Suprapubic skin (tissue), 4 donors: ENCODE results near the gene SRP9. TPM values are rescaled to one million over a fixed set of nuclear protein-coding genes. Genes with fewer than 3 reads are reported as not detected.
A peak's percentile ranks its signal among the peaks of the same experiment; 100 is the strongest.
"Not testable (repeated sequence)": the region's sequence is repeated elsewhere in the genome, so short reads cannot be mapped to it uniquely, and the experiment has no call there.

Experiments
- DNase-seq, 2 donors: peaks; one replicate each; pipeline ENCODE4 v3.0.0-alpha.2; 2019; ENCODE audit warnings: low spot score in 2 of 2
- H3K27ac ChIP-seq: fragments of 200-600 bp; sonication (generic); one replicate; pipeline ENCODE4 v1.5.1; 2019
- H3K27me3 ChIP-seq: fragments of 200-600 bp; sonication (generic); one replicate; pipeline ENCODE4 v1.5.1; 2019
- H3K36me3 ChIP-seq: fragments of 200-600 bp; sonication (generic); one replicate; pipeline ENCODE4 v1.5.1; 2019
- H3K4me1 ChIP-seq: fragments of 200-600 bp; sonication (generic); one replicate; pipeline ENCODE4 v1.5.1; 2019
- H3K4me3 ChIP-seq: fragments of 200-600 bp; sonication (generic); one replicate; pipeline ENCODE4 v1.5.1; 2019; ENCODE audit warnings: mild to moderate bottlenecking
- H3K9me3 ChIP-seq: fragments of 200-600 bp; sonication (generic); one replicate; pipeline ENCODE4 v1.5.1; 2019
- CTCF ChIP-seq, 2 donors: fragments of 200-600 bp in 1 of 2; fragments of 450-650 bp in 1 of 2; sonication (generic) in 1 of 2; IDR thresholded peaks; one replicate each; pipeline ENCODE4 v1.5.1; 2016 to 2019; ENCODE audit warnings: antibody characterized with exemption in 2 of 2, mild to moderate bottlenecking in 1 of 2, moderate library complexity in 1 of 2
- EP300 ChIP-seq: sonication (generic); formaldehyde crosslinking; IDR thresholded peaks from one replicate; pipeline ENCODE4 v1.6.1; 2017; ENCODE audit warnings: antibody characterized with exemption
- POLR2A ChIP-seq, 2 donors: fragments of 450-650 bp; IDR thresholded peaks; one replicate each; pipeline ENCODE4 v1.6.1; 2017; ENCODE audit warnings: antibody characterized with exemption in 2 of 2, mild to moderate bottlenecking in 2 of 2, moderate library complexity in 2 of 2
- POLR2AphosphoS5 ChIP-seq, 3 donors: sonication (generic); formaldehyde crosslinking; IDR thresholded peaks; one replicate each; pipeline ENCODE4 v1.6.1; 2017; ENCODE audit warnings: antibody characterized with exemption in 3 of 3
- WGBS: methylation state at CpG from one replicate; pipeline ENCODE4 v1.1.5; 2018; 5-methylcytosine and 5-hydroxymethylcytosine counted together
- total RNA-seq, 4 donors: library from RNA; depleted of rRNA; stranded (reverse); fragments of >200 nt; gene quantifications; one replicate each; pipeline ENCODE4 v1.1.0, GENCODE V29; 2016

The SRP9 gene
- total RNA-seq, 4 donors from 2014 or later = 139 to 162 (median 144) TPM

GRCh38 chr1:225808136-225808535 lies 30.5 kb downstream of the SRP9 start:
- Histone ChIP-seq H3K27ac (no peak overlapping the region), H3K36me3 (no peaks in the 10 kb centered on the region), H3K27me3 (no peaks in the 10 kb centered on the region), H3K4me3 (no peak overlapping the region), H3K4me1 (peaks cover 34% of the 10 kb centered on the region), H3K9me3 (no peaks in the 10 kb centered on the region)
- DNase-seq = no peak
- WGBS = 90% methylated on average over 5 of the region's 5 CpGs
- TF ChIP-seq POLR2AphosphoS5 (IDR thresholded peaks at IDR 0.05) (no peak), POLR2A (IDR thresholded peaks at IDR 0.05) (no peak), CTCF (IDR thresholded peaks at IDR 0.05) (no peak)

DNA sequence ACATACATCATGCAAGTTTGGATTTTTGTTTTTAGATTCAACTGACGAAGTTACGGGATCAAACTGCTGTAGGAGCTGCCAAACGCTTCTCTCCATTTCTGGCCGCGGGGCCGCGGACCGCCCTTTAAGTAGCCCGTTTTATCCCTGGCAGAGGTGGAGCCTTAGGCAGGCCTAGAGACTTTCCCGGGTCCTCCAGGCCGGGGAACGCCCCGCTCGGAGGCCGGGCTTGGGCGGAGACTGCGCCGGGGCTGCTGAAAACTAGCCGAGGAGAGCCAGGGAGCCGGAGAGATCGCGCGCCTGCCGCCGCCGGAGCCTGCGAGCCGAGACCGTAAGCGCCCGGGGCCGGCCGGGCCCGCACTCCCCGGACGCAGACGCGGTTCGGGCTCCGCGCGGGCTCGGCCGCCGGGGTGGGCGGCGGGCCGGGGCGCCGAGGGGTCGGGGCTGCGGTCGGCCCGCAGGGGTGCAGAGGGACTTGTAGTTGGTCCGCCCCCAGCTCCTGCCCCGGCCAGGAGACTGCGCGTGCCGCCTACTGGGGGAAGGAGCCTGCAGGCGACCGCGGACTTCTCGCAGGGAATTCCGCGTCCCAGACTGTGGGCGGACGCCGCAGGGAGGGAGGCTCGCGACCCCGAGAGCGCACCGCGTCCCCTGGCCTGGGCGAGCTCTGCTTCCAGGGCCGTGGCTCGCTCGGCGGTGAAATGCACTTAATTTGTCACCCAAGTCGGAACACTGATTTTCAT lies 32.4 kb downstream of the SRP9 start, which contains the start of gene EPHX1:
TSS of gene EPHX1 (plus strand) at position 283 of the 737 bp plus-strand sequence. CDS start 18,606 bp downstream, outside the sequence.
- peak within 1 kb of the TSS; percentile 77 for H3K4me3 ChIP-seq
- peaks cover 52% of the 10 kb centered on the region for H3K4me1 ChIP-seq
- H3K36me3 ChIP-seq = no peaks in the 10 kb centered on the region
- H3K9me3 ChIP-seq = no peaks in the 10 kb centered on the region
- H3K27me3 ChIP-seq = no peaks in the 10 kb centered on the region
- WGBS = 0% methylated on average over 27 of the region's 80 CpGs
- DNase-seq = peak; percentile 91 to 93
- peak in 1 of 2 donors; percentile 81 for TF ChIP-seq POLR2A (IDR thresholded peaks at IDR 0.05)
- peak; percentile 12 to 18 for TF ChIP-seq CTCF (IDR thresholded peaks at IDR 0.05)
- peak in 1 of 3 donors; percentile 8 for TF ChIP-seq POLR2AphosphoS5 (IDR thresholded peaks at IDR 0.05)
- TF ChIP-seq EP300 = no peak
- peak within 1 kb of the TSS; percentile 83 for H3K27ac ChIP-seq

GRCh38 chr1:225810579-225811538 lies 33.2 kb downstream of the SRP9 start:
- DNase-seq, H3K27me3 ChIP-seq, H3K9me3 ChIP-seq, H3K36me3 ChIP-seq: not testable (repeated sequence)
- Histone ChIP-seq H3K4me1 (peaks cover 58% of the 10 kb centered on the region), H3K4me3 (peak overlapping the region; percentile 77), H3K27ac (peak overlapping the region; percentile 83)
- 17% methylated on average over 28 of the region's 29 CpGs for WGBS

DNA sequence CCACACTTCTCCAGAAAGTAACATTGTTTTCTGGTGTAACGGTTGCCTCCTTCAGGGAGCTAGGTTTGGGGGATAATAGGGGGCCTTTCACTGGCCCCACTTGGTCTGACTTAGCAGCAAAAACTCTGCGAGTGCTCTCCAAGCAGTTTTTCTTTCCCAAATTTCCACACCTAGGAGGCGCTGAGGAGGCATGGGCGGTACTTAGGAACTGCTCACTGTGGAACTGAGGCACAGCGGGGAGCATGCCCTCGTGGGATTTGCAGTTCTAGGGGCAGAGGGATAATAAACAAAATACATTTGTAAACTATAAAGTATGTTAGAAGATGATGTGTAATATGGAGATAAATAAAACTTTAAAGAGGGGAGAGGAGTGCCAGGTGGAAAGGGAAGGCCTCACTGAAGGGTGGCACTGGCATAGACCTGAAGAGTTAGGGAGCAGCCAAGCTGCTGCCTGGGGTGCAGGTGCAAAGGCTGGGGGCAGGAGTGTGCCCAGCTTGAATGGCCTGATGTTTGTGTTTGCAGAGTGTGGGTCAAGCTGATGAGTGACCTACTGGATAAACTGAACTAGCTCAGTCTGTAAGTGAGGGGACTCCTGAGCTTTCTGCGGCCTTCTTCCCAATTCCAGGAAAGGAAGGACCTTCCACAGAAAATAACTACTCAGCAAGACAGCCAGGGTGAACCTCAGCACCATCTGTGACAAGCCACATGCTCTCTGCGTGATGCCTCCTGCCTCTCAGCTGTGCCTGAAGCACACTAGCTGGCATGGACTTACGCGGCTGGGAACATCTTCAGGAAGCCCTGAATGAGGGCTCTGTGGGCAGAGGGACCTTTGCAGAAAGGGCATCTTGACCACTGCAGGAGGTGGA lies 34.2 kb downstream of the SRP9 start:
- no peak for DNase-seq
- Histone ChIP-seq H3K27ac (peak overlapping the region; percentile 0), H3K36me3 (no peaks in the 10 kb centered on the region), H3K9me3 (no peaks in the 10 kb centered on the region), H3K4me3 (peak overlapping the region; percentile 77), H3K27me3 (no peaks in the 10 kb centered on the region), H3K4me1 (peaks cover 68% of the 10 kb centered on the region)
- TF ChIP-seq POLR2AphosphoS5 (IDR thresholded peaks at IDR 0.05) = no peak
- no peak for TF ChIP-seq EP300
- peak in 1 of 2 donors; percentile 11 for TF ChIP-seq CTCF (IDR thresholded peaks at IDR 0.05)
- 67% methylated on average over 10 of the region's 10 CpGs for WGBS

DNA sequence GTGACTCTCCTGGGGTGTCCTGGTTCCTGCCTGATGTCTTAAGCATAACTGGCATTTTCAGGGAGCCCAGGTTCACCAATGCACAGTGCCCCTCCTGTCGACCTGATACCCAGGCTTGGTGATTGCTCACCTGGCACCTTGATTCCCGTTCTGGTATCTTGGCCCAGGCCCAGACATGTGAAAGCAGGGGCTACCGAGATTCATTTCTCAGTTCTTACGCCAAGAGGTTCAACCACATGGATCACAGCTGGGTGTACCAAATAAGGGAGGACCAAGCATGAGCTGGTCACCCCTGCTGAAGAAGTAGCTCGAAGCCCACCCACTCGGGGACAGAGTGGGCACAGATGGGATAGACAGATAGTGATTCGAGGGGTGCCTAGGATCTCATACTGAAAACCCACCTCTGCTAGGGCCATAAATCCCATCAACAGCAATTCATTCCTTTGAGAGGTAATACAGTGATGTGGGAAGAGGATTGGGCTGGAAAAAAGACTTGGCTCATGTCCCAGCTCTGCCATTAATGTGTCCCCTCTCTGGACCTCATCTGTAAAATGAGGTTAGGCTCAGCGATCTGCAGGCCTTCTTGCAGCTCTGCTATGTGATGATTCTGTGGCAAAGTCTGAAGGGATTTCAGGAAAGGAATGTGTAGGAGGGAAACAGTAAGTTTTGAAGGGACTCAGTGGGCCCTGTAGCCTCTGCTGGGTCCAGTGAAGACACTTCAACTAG lies 35.0 kb downstream of the SRP9 start:
- Histone ChIP-seq H3K27ac (peak overlapping the region; percentile 81), H3K9me3 (no peaks in the 10 kb centered on the region), H3K36me3 (no peaks in the 10 kb centered on the region), H3K4me1 (peaks cover 76% of the 10 kb centered on the region), H3K27me3 (no peaks in the 10 kb centered on the region), H3K4me3 (peak overlapping the region; percentile 10)
- TF ChIP-seq POLR2AphosphoS5 (IDR thresholded peaks at IDR 0.05) = no peak
- TF ChIP-seq POLR2A (IDR thresholded peaks at IDR 0.05) = no peak
- no peak for TF ChIP-seq EP300
- no peak for TF ChIP-seq CTCF (IDR thresholded peaks at IDR 0.05)
- DNase-seq = no peak
- WGBS = 66% methylated on average over 7 of the region's 8 CpGs
